Type B pancreatic cell (in vitro differentiated cells): ENCODE measurements around the gene FAM124A. TPM values are rescaled to one million over a fixed set of nuclear protein-coding genes. Genes with fewer than 3 reads are reported as not detected.

Experiments
- DNase-seq: peaks from one replicate; pipeline ENCODE4 v3.0.0; 2021; ENCODE audit warnings: mixed read lengths; ENCODE audit not compliant: unreplicated experiment; ENCODE audit errors: extremely low spot score
- H3K27ac Mint-ChIP-seq: 2 replicates; pipeline ENCODE4 v1.8.0; 2021; ENCODE audit warnings: mild to moderate bottlenecking, mixed read lengths
- H3K27me3 Mint-ChIP-seq: 2 replicates; pipeline ENCODE4 v1.8.0; 2021; ENCODE audit warnings: mixed read lengths
- H3K36me3 Mint-ChIP-seq: 2 replicates; pipeline ENCODE4 v1.8.0; 2021; ENCODE audit warnings: mixed read lengths
- H3K4me1 Mint-ChIP-seq: one replicate; pipeline ENCODE4 v1.8.0; 2021; ENCODE audit warnings: mixed read lengths; ENCODE audit not compliant: unreplicated experiment
- H3K4me3 Mint-ChIP-seq: 2 replicates; pipeline ENCODE4 v1.8.0; 2021; ENCODE audit warnings: mild to moderate bottlenecking, mixed read lengths
- H3K9me3 Mint-ChIP-seq: 2 replicates; pipeline ENCODE4 v1.8.0; 2021; ENCODE audit warnings: mixed read lengths
- total RNA-seq: library from RNA; stranded (reverse); gene quantifications from 2 replicates; pipeline ENCODE4 v1.2.1, GENCODE V29; 2021; ENCODE audit warnings: low replicate concordance
- TF ChIP-seq, protein P1 (sequence below): fragments of 200-600 bp; sonication (generic); conservative IDR thresholded peaks from 2 replicates; pipeline ENCODE4 v1.5.0; 2021; ENCODE audit warnings: antibody characterized with exemption, mild to moderate bottlenecking

Gene FAM124A
- total RNA-seq, 1 donor from 2014 or later: 4.5 TPM

GRCh38 chr13:51271528-51272085 is 49.4 kb downstream of the FAM124A start:
- Mint-ChIP-seq H3K4me3 (no peak overlapping the region), H3K9me3 (no peaks in the 10 kb centered on the region), H3K27me3 (no peaks in the 10 kb centered on the region), H3K4me1 (peaks cover 14% of the 10 kb centered on the region), H3K27ac (no peak overlapping the region), H3K36me3 (no peaks in the 10 kb centered on the region)
- TF ChIP-seq, protein P1, sequence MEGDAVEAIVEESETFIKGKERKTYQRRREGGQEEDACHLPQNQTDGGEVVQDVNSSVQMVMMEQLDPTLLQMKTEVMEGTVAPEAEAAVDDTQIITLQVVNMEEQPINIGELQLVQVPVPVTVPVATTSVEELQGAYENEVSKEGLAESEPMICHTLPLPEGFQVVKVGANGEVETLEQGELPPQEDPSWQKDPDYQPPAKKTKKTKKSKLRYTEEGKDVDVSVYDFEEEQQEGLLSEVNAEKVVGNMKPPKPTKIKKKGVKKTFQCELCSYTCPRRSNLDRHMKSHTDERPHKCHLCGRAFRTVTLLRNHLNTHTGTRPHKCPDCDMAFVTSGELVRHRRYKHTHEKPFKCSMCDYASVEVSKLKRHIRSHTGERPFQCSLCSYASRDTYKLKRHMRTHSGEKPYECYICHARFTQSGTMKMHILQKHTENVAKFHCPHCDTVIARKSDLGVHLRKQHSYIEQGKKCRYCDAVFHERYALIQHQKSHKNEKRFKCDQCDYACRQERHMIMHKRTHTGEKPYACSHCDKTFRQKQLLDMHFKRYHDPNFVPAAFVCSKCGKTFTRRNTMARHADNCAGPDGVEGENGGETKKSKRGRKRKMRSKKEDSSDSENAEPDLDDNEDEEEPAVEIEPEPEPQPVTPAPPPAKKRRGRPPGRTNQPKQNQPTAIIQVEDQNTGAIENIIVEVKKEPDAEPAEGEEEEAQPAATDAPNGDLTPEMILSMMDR: no peak
- no peak for DNase-seq

- no peak overlapping the region for H3K4me3 Mint-ChIP-seq
- no peak overlapping the region for H3K27ac Mint-ChIP-seq
- no peak for DNase-seq
- H3K27me3 Mint-ChIP-seq: peaks cover 3% of the 10 kb centered on the region
- TF ChIP-seq, protein P1: no peak
- no peaks in the 10 kb centered on the region for H3K9me3 Mint-ChIP-seq
- H3K36me3 Mint-ChIP-seq: no peaks in the 10 kb centered on the region
- peaks cover 17% of the 10 kb centered on the region for H3K4me1 Mint-ChIP-seq
These were observed 52.9 kb downstream of the FAM124A start for GRCh38 chr13:51275101-51275500.

DNA sequence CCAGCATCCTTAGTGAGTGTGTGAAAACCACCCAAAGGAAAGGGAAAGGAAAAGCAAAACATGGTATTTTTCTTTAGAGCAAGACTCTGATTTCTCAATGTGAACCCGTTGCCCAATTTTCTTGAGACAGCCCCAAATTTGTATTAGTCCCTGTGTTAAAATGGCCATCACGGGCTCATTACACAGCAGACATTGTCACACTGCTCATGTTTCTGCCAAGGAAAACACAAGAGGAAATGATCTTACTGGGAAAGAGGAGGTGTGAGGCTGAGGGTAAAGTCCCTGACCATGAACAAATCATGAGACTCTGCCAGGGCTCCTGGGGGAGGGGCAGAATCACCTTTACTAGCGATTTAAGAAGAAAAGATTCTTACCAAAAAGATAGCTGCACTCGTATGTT is 54.4 kb downstream of the FAM124A start:
- no peak for DNase-seq
- H3K4me3 Mint-ChIP-seq: no peak overlapping the region
- no peak overlapping the region for H3K27ac Mint-ChIP-seq
- H3K36me3 Mint-ChIP-seq: peaks cover 3% of the 10 kb centered on the region
- peaks cover 7% of the 10 kb centered on the region for H3K4me1 Mint-ChIP-seq
- no peaks in the 10 kb centered on the region for H3K9me3 Mint-ChIP-seq
- TF ChIP-seq, protein P1: no peak
- H3K27me3 Mint-ChIP-seq: peaks cover 3% of the 10 kb centered on the region

GRCh38 chr13:51277928-51278327 is 55.7 kb downstream of the FAM124A start:
- Mint-ChIP-seq H3K27me3 (peaks cover 3% of the 10 kb centered on the region), H3K4me1 (peaks cover 7% of the 10 kb centered on the region), H3K9me3 (no peaks in the 10 kb centered on the region), H3K27ac (no peak overlapping the region), H3K36me3 (peaks cover 3% of the 10 kb centered on the region), H3K4me3 (no peak overlapping the region)
- no peak for DNase-seq
- TF ChIP-seq, protein P1: no peak

DNA sequence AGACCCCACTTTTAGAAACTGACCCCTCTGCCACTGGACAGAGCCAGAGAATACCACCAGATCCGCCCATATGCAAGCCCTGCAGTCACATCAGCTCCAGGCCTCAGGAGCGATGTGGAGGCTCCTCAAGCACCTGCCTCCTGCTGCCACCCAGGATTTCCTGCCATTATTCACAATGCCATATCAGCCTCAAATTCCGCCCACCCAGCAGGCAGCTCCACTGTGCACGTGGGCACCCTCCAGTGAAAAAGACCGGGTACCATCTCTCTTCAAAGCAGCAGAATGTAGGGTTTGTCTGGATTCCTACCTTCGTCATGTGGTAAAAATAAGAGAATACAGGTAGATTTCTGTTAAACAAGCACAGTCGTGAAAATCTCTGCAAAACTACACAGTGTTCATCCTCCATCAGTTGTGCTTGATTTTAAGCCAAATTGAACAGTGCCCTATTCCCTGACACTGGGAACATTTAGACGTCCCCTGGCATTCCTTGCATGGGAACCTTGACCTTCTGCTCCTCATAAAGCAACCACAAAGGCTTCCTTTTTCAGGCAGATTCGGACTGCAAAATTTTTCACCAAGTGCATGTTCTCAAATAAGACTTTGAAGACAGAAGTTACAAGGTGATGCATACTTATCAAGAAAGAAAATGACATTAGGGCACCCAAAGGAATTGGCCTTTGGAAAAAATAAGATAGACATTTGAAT is 56.4 kb downstream of the FAM124A start:
- Mint-ChIP-seq H3K4me1 (peaks cover 7% of the 10 kb centered on the region), H3K36me3 (peaks cover 3% of the 10 kb centered on the region), H3K9me3 (no peaks in the 10 kb centered on the region), H3K27ac (no peak overlapping the region), H3K4me3 (no peak overlapping the region), H3K27me3 (peaks cover 3% of the 10 kb centered on the region)
- TF ChIP-seq, protein P1: no peak
- DNase-seq: no peak
